PC-3 (cell line): Measurements from ENCODE around the gene OR9A2. TPM values are rescaled to one million over a fixed set of nuclear protein-coding genes. Genes with fewer than 3 reads are reported as not detected.

Experiments used
- ATAC-seq: fragments of 200-7000 bp; cut with Tn5 transposase; 2 replicates; pipeline ENCODE4 v1.9.1; 2020; ENCODE audit warnings: mild to moderate bottlenecking, moderate library complexity
- BruUV-seq: library from RNA; stranded (reverse); fragments of 400-500 nt; replicated peaks from 2 replicates; lab custom pipeline; 2021; lab: Mats Ljungman, UMichigan
- CTCF ChIA-PET: fragments of 300-600 bp; sonication (Branson Sonifier 250); formaldehyde crosslinking; loops from one replicate; lab custom pipeline; 2022; ENCODE audit warnings: antibody characterized with exemption; lab: Charles Lee
- POLR2A ChIA-PET: fragments of 300-600 bp; sonication (Branson Sonifier 250); formaldehyde crosslinking; loops from one replicate; lab custom pipeline; 2022; ENCODE audit warnings: antibody characterized with exemption; ENCODE audit not compliant: unreplicated experiment; lab: Charles Lee
- DNase-seq: peaks from one replicate; pipeline ENCODE4 v3.0.0-alpha.2; 2015
- H2AFZ ChIP-seq: fragments of 300-600 bp; sonication (generic); 2 replicates; pipeline ENCODE4 v1.6.0; 2016; ENCODE audit warnings: antibody characterized with exemption, low read length
- H3F3A ChIP-seq: fragments of 300-600 bp; sonication (generic); one replicate; pipeline ENCODE4 v1.6.0; 2017; ENCODE audit warnings: antibody characterized with exemption, low read length, control low read depth, mild to moderate bottlenecking; ENCODE audit not compliant: unreplicated experiment
- H3K27ac ChIP-seq: fragments of 300-600 bp; sonication (generic); 2 replicates; pipeline ENCODE4 v1.5.1; 2016; ENCODE audit warnings: mild to moderate bottlenecking, low read length
- H3K27me3 ChIP-seq: fragments of 300-600 bp; sonication (generic); 2 replicates; pipeline ENCODE4 v1.6.1; 2016; ENCODE audit warnings: low read length, mixed read lengths
- H3K36me3 ChIP-seq: fragments of 300-600 bp; sonication (generic); 2 replicates; pipeline ENCODE4 v1.6.1; 2016; ENCODE audit warnings: low read depth, mixed run types, low read length, mixed read lengths
- H3K4me1 ChIP-seq: fragments of 300-600 bp; sonication (generic); 2 replicates; pipeline ENCODE4 v1.5.1; 2016; ENCODE audit warnings: low read length; ENCODE audit not compliant: insufficient read depth
- H3K4me2 ChIP-seq: fragments of 300-600 bp; sonication (generic); 2 replicates; pipeline ENCODE4 v1.6.0; 2016; ENCODE audit warnings: low read length
- H3K4me3 ChIP-seq: fragments of 300-600 bp; sonication (generic); 2 replicates; pipeline ENCODE4 v1.5.1; 2016; ENCODE audit warnings: mild to moderate bottlenecking, low read length, mixed read lengths
- H3K79me2 ChIP-seq: fragments of 300-600 bp; sonication (generic); 2 replicates; pipeline ENCODE4 v1.6.1; 2017; ENCODE audit warnings: low read length, mixed read lengths
- H3K9ac ChIP-seq: fragments of 300-600 bp; sonication (generic); 2 replicates; pipeline ENCODE4 v1.6.0; 2016; ENCODE audit warnings: mild to moderate bottlenecking, low read length
- H3K9me2 ChIP-seq: fragments of 300-600 bp; sonication (generic); replicated peaks from 2 replicates; pipeline ENCODE4 v1.6.1; 2016; ENCODE audit warnings: mixed run types, low read length, mixed read lengths
- H3K9me3 ChIP-seq: fragments of 300-600 bp; sonication (generic); 2 replicates; pipeline ENCODE4 v1.6.1; 2016; ENCODE audit warnings: low read length, mixed read lengths
- H4K20me1 ChIP-seq: fragments of 300-600 bp; sonication (generic); 2 replicates; pipeline ENCODE4 v1.6.1; 2016; ENCODE audit warnings: low read length, mixed read lengths
- CTCF ChIP-seq: fragments of 300-600 bp; sonication (generic); conservative IDR thresholded peaks from 2 replicates; pipeline ENCODE4 v1.5.1; 2017; ENCODE audit warnings: antibody characterized with exemption, low read depth, mild to moderate bottlenecking, low read length
- EZH2 ChIP-seq: fragments of 300-600 bp; sonication (generic); IDR thresholded peaks from one replicate; pipeline ENCODE4 v1.6.1; 2017; ENCODE audit warnings: antibody characterized with exemption, mild to moderate bottlenecking, low read length; ENCODE audit not compliant: unreplicated experiment
- EZH2phosphoT487 ChIP-seq: fragments of 300-600 bp; sonication (generic); IDR thresholded peaks from 2 replicates; pipeline ENCODE4 v1.6.1; 2018; ENCODE audit warnings: mild to moderate bottlenecking, antibody characterized with exemption, low read length, borderline replicate concordance
- intact Hi-C: fragments of 100-400 bp; cut with micrococcal nuclease; formaldehyde crosslinking; loops from 2 replicates; pipeline ENCODE4 v1.9.0; 2023
- total RNA-seq: library from RNA; depleted of rRNA; stranded (reverse); fragments of >200 nt; gene quantifications from 2 replicates; pipeline ENCODE4 v1.2.3, GENCODE V29; 2014

Gene OR9A2
- total RNA-seq, 1 experiment from 2014 or later = not detected

GRCh38 chr7:143013893-143014292 lies 13.0 kb downstream of the OR9A2 start:
- H3K27ac ChIP-seq = no peak overlapping the region
- TF ChIP-seq EZH2 (no peak), EZH2phosphoT487 (no peak), CTCF (no peak)
- H2AFZ ChIP-seq = peak overlapping the region; percentile 14; the same call in 1 of the 2 replicates
- no peaks in the 10 kb centered on the region for H4K20me1 ChIP-seq
- H3K4me2 ChIP-seq = peak overlapping the region; percentile 54
- DNase-seq (peak; percentile 73), ATAC-seq (peak; percentile 86)
- 0 out of 2 replicates have a peak, but pooled peaks cover 6% of the 10 kb centered on the region for H3K27me3 ChIP-seq
- no peak overlapping the region for H3K4me3 ChIP-seq
- no peaks in the 10 kb centered on the region for H3K9me2 ChIP-seq
- ChIA-PET POLR2A (no interaction called here), CTCF (interaction anchor here (0.6 to 2.0 kb wide), 2 partner anchors 201 to 227 kb away, joined by 3 to 18 read pairs; no protein-coding TSS in a partner anchor)
- intact Hi-C loops = no loop called here
- H3K79me2 ChIP-seq = no peaks in the 10 kb centered on the region
- peaks cover 3% of the 10 kb centered on the region for H3F3A ChIP-seq
- H3K4me1 ChIP-seq = peaks cover 15% of the 10 kb centered on the region
- no peak overlapping the region for H3K9ac ChIP-seq
- BruUV-seq = no TSS peak
- no peaks in the 10 kb centered on the region for H3K36me3 ChIP-seq
- no peaks in the 10 kb centered on the region for H3K9me3 ChIP-seq

GRCh38 chr7:143013473-143013872 lies 13.5 kb downstream of the OR9A2 start:
- Histone ChIP-seq H3K4me1 (peaks cover 15% of the 10 kb centered on the region), H3K9me3 (no peaks in the 10 kb centered on the region), H3K36me3 (no peaks in the 10 kb centered on the region), H3K79me2 (no peaks in the 10 kb centered on the region), H3K4me2 (peak overlapping the region; percentile 54), H3K4me3 (no peak overlapping the region), H3K27me3 (0 out of 2 replicates have a peak, but pooled peaks cover 6% of the 10 kb centered on the region), H3F3A (peaks cover 3% of the 10 kb centered on the region), H3K9ac (no peak overlapping the region), H4K20me1 (no peaks in the 10 kb centered on the region), H3K9me2 (no peaks in the 10 kb centered on the region), H3K27ac (no peak overlapping the region), H2AFZ (peak overlapping the region; percentile 14; the same call in 1 of the 2 replicates)
- POLR2A ChIA-PET = interaction anchor here (0.6 kb wide), 1 partner anchor 178 kb away, joined by 3 read pairs; no protein-coding TSS in a partner anchor
- CTCF ChIA-PET = interaction anchor here (0.6 to 2.0 kb wide), 3 partner anchors 202 to 1037 kb away, joined by 3 to 18 read pairs (median 4); no protein-coding TSS in a partner anchor
- no TSS peak for BruUV-seq
- no peak for DNase-seq
- peak; percentile 24; the same call in 1 of the 2 replicates for ATAC-seq
- no peak for TF ChIP-seq EZH2phosphoT487
- no peak for TF ChIP-seq EZH2
- TF ChIP-seq CTCF = no peak
- intact Hi-C loops = no loop called here

GRCh38 chr7:143012409-143012808 lies 14.5 kb downstream of the OR9A2 start:
- H2AFZ ChIP-seq = no peak overlapping the region
- no peaks in the 10 kb centered on the region for H4K20me1 ChIP-seq
- H3K27me3 ChIP-seq = 0 out of 2 replicates have a peak, but pooled peaks cover 6% of the 10 kb centered on the region
- CTCF ChIA-PET = interaction anchor here (0.9 to 2.0 kb wide), 2 partner anchors 203 kb away, joined by 6 to 18 read pairs; no protein-coding TSS in a partner anchor
- no peak overlapping the region for H3K4me2 ChIP-seq
- ATAC-seq (no peak), DNase-seq (no peak)
- no peaks in the 10 kb centered on the region for H3K9me3 ChIP-seq
- no peak overlapping the region for H3K4me3 ChIP-seq
- no peaks in the 10 kb centered on the region for H3K9me2 ChIP-seq
- no peak overlapping the region for H3K27ac ChIP-seq
- POLR2A ChIA-PET = no interaction called here
- H3F3A ChIP-seq = peaks cover 3% of the 10 kb centered on the region
- intact Hi-C loops = no loop called here
- BruUV-seq = no TSS peak
- no peaks in the 10 kb centered on the region for H3K79me2 ChIP-seq
- peaks cover 15% of the 10 kb centered on the region for H3K4me1 ChIP-seq
- no peak overlapping the region for H3K9ac ChIP-seq
- TF ChIP-seq EZH2 (no peak), CTCF (no peak), EZH2phosphoT487 (no peak)
- no peaks in the 10 kb centered on the region; the same call in 1 of the 2 replicates for H3K36me3 ChIP-seq
